Stimulated activated naive CD4-positive, alpha-beta T cell (primary cell): ENCODE measurements around the gene CDX1.

Experiments
- DNase-seq, 6 experiments: peaks; one replicate each; lab custom pipeline; 2025; lab: John Stamatoyannopoulos, UW

The CDX1 gene

DNA sequence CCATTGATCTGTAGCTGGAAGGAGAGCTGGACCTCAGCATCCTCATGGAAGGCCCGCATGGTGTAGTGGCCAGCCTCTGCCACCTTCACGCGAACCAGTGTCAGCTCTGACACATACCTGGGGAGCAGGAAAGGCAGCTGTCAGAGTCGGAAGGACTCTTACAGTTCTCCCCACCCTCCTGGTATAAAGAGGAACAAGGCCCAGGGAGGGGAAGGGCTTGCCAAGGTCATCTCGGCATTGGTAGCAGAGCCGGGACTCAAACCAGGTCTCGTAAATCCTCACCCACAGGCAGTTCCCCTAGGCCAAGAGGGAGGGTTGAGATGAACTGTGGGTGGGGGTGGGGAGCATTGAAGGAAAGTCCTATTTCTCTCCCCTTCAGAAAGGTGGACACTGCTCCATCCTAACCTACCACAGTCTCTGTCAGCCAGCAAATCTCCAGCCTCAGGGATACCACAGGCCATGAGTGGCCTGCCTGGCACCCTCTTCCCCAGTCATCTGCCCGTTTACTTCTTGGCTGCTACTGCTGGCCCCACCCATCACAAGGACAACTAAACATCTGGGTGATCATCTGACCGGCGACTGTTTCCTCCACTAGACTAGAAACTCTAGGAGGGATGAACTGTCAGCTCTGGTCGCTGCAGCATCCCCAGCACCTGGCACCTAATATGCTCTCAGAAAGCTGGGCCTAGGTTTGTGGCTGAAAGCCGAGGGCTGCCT is 34.4 kb upstream of the CDX1 start:
- no peak for DNase-seq

DNA sequence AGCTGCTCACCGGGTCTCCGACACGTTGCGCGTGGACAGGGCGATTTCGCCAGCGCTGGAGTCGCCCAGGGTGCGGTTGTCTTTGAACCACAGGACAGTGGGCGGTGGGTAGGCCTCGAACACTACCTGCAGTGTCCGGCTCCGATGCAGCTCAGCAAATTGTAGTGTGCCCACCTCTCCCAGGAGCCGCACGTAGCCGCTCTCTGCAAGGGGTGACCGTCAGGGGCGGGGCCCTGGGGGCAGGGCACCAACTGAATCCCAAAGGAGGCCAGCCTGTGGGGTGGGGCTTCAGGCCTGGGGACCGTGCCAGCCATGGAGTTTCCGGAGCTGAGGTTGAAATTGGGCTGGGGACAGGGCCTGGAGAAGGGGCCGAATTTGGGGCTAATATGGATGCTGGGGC is 33.8 kb upstream of the CDX1 start:
- DNase-seq, result no peak

- DNase-seq, result no peak
These were observed 32.9 kb upstream of the CDX1 start for GRCh38 chr5:150133581-150134197.

- no peak for DNase-seq
These were observed 32.4 kb upstream of the CDX1 start for GRCh38 chr5:150134198-150134588.

GRCh38 chr5:150135557-150136304 is 30.8 kb upstream of the CDX1 start:
- DNase-seq, result no peak

DNA sequence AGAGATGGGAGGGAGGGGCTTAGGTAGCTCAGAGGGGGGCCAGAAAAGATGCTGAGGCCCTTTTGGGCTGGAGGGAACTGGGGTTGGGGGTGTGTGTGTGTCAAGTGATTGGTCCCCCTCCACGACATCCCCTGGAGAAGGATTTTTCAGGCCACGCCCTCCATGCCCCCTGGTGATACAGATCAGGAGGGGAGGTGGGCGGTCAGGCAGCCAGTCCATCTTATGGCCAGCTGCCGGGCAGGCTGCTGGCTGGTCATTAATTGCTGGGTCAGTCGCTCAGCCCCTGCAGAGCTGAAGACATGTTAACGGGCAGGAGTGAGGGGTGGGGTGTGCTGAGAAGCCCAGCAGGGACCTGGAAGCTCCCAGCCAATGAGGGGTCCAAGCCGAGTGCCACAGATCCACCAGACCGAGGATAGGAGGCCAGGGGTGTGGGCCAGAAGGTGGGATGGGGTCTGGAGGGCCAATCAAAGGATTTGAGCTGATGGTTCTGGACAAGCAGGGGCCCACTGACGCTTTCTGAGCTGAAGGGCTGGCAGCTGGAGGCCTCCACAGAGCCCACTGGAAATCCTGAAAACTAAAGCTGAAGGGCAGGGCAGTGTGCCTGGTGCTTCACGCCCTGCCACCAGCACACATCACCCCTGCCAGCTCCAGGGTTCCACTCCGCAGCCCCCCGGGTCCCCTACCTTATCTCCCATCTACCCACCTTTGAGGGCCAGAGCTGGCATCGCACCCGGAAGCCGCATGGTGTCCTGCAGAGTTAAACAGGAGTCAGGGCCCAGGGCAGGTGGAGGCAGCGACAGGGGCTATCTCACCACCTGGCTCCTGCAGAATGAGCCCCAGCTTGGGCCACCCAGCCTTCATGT is 30.0 kb upstream of the CDX1 start:
- no peak for DNase-seq

GRCh38 chr5:150137168-150137957 is 29.2 kb upstream of the CDX1 start:
- no peak for DNase-seq

DNA sequence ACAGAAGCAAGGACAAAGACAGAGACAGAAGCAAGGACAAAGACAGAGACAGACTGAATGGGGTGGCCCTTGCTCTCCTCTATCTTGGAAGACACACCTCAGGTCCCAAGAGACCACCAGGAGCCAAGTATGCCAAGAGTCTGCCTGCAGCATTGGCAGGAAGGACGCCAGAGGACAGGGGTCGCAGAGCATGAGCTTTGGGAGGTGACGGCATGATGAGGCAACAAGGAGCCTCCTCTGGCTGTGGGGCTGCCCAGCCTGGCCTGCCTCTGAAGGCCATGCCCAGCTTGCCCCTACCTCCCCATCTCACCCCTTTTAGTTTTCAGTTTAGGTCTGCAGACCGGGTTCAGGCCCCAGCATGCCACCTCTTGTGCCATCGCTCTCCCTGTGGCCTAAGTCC is 28.6 kb upstream of the CDX1 start:
- no peak for DNase-seq

GRCh38 chr5:150138551-150139265 is 27.9 kb upstream of the CDX1 start:
- DNase-seq, result no peak

- DNase-seq, result no peak
These were observed 27.2 kb upstream of the CDX1 start for GRCh38 chr5:150139334-150139733.

DNA sequence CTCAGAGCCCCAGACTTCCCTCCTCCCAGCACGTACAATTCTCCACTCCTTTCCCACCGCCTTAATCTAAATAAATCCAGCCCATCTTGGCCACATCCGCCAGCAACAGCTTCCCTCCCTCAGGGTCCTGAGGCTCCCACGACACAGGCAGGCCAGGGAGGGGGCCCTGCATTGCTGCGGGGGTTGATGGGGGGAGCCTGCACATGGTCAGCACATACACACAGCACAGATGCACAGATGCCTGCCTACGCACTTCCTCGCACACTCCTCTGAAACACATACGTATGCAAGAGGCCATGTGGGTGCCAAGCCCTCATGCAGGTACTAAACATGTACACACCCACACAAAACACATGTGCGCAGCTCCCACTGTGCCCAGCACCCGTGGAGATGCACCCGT is 25.7 kb upstream of the CDX1 start:
- DNase-seq, result no peak

GRCh38 chr5:150141544-150142184 is 24.9 kb upstream of the CDX1 start:
- no peak for DNase-seq

- DNase-seq, result no peak
These were observed 24.2 kb upstream of the CDX1 start for GRCh38 chr5:150142185-150142958.

DNA sequence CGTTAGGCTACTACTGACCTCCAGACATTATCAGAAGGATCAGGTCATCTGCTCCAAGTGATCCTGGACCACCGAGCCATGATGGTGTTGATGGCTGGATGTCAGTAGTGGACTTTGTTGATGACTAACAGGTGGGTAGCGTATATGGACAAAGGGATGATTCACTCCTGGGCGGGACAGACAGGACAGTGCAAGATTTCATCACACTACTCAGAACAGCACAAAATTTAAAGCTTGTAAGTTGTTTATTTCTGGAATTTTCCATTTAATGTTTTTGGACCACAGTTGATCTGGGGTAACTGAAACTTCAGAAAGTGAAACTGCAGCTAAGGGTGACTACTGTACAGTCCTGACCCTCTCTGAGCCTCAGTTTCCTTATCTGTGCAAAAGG is 23.6 kb upstream of the CDX1 start:
- DNase-seq, result no peak

DNA sequence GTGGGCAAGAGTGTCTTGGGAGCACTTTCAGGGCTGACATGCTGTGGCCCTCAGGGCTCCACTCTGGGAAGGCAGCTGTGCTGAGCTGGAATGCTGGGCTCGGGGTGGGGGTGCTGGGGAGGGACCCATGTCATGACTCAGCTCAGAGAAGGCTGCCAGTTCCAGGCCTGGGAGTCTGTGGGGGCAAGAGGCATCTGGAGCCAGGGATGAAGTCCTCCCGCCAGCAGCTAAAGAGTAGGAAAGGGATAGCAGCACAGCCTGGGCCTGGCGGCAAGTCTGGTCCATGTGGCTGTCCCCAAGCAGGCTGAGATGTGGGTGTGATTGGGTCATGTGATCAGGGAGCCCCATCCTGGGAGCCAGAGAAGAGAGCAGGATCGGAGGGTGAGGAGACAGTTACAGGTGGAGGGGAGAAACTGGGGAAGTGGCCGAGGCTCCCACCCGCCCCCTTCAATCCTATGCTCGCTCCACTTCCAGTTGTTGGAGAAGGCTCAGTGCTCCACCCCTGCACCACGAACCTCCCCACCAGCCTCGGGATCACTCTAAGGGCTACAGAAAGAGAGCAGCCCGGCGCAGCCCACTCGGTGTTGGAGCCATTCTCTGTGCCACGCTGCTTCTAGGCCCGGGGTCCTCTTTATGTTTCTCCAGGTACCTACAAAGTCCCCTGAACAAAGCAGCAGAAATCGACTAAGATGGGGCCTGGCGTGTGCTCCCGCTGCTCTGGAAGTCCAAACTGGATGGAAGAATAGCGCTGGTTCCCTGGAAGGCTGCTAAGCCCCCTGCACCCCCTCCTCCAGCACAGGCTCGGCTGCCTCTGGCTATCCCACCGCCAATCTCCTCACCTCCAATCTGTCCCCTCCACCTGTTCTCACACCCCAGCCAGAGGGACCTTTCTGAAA is 23.0 kb upstream of the CDX1 start:
- DNase-seq, result no peak

DNA sequence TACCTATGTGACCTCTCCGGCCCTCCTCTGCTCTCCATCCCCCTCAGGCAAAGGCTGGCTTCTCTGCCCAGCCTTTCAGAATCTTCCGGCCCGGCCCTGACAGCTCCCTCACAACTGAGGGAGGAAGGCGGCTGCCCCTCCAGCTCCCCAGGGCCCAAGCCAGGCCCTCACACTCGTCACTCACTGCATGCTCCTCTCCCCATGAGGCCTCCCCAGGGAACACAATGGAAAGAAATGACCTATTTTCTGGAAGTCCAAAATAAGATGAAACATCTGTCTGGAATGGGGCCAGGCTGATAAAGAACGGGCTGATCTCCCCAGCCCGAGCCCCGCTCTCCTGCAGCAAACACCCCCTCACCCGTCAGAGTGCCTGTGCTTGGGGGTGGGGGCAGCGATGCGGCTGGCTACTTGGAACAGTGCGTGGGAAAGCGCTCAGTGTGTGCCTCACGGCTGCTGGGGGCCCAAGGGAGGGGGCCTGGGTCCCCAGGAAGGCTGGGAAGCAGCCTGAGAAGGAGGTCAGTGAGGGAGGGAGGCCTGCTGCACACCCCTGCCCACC is 22.3 kb upstream of the CDX1 start:
- no peak for DNase-seq

- DNase-seq, result no peak
These were observed 21.7 kb upstream of the CDX1 start for GRCh38 chr5:150144879-150145278.

DNA sequence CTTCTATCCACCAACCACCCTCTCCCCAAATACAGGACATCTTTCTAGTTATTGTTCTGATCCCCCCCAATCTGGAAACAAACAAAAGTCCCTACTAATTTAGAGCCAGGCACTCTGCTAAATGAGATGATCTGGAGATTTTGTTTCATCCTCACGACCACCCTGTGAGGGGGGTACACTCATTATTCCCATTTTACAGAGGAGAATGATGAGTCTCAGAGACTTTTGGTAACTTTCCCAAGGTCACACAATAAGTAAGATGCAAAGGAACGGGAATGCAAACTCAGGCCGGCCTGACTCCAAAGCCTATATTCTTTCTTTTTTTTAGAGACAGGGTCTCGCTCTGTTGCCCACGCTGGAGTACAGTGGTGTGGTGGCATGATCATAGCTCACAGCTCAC is 20.3 kb upstream of the CDX1 start:
- no peak for DNase-seq
